GM15510 (cell line): ENCODE data around the gene SRPRA.

ENCODE experiments used
- POLR2A ChIP-seq: IDR thresholded peaks from 3 replicates; pipeline ENCODE4 v1.6.1; 2011; ENCODE audit warnings: borderline replicate concordance; ENCODE audit not compliant: insufficient read length; ENCODE audit errors: extremely low read depth

SRPRA gene

DNA sequence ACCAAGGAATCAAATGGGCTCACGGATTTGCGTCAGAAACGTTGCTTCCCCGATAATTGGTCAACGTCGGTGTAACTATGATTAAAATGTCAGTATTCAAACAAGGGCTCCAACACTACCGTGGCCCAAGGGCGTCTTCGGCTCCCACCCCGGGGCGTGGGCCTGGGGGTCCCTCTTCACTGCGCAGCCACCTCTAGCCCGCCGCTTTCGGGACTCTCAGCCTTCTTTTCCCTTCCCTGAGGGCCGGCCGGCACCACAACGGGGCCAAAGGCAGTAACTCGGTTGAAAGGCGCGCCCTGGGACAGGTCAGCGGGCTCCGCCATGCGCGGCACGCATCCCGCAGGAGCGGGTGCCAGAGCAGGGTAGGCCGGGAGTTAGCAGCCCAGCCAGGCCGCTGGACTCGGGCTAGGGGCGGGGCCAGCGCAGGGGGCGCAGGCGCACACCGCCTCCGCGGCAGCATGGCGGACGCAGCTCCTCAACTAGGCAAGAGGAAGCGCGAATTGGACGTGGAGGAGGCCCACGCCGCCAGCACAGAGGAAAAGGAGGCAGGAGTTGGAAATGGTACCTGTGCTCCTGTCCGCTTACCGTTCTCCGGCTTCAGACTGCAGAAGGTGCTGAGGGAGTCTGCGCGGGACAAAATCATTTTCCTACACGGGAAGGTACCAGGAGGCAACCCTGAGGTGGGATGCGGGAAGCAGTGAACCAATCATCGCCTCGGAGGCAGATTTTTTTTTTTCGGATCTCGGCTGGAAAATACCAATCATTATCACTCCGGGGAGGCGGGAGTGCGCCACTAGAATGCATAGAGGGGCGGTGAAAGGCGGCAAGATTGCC is 35.1 kb upstream of the SRPRA start, which contains the start of gene DCPS:
Gene DCPS (plus strand): TSS at position 438 of the 834 bp plus-strand sequence. CDS start 21 bp downstream, at position 459.
- peak; percentile 98 for TF ChIP-seq POLR2A

DNA sequence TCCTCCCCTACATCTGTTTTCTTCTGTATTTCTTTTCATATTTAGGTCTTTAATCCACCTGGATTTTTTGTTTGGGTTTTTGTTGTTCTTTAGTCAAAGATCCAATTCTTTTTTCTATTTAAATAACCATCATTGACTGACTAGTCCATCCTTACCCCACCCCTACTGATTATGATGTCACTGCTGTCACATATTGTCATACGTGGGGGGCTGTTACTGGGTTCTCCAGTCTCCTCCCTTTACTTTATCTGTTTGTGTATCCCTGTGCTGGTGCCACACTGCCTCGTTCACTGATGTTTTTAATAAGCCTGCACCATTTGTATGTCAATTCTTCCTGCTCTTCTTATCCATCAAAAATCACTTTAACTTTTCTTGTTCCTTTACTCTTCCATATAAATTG is 28.3 kb upstream of the SRPRA start:
- TF ChIP-seq POLR2A, result no peak

DNA sequence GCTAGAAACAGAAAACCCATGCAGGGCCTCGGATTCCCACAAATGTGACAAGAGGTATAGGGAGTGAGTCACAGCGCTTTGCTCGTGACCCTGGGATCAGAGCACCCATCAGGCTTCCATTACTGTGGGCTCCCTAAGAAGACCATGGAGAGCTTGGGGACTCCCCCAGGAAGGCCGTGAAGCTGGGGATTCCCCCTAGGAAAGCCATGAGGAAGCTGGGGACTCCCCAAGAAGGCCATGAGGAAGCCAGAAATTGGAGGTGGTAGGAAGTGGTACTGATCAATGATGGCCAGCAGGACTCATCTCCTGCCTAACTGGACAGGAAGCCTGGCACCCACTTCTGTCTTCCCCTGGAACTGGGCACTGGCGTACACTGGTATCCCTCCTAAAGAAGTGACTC is 25.0 kb upstream of the SRPRA start:
- TF ChIP-seq POLR2A, result no peak

DNA sequence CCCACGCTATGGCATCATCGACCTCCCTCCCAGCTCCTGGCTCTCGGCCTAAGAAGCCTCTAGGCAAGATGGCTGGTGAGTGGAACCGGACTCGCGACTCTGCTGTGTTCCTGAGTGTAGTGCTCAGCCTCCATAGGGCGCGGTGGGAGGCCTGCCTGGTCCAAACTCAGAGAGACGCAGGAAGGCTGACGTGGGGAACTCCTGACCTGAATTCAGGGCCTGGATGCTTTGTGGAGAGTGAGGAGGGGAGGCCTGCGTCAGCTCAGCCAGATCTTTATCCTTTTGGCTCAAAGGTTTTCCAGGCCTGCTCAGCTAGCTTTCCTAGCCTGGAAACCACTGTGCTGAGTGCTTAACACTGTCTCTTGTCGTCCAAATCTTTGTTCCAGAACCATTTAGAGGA is 22.2 kb upstream of the SRPRA start:
- TF ChIP-seq POLR2A, result no peak

DNA sequence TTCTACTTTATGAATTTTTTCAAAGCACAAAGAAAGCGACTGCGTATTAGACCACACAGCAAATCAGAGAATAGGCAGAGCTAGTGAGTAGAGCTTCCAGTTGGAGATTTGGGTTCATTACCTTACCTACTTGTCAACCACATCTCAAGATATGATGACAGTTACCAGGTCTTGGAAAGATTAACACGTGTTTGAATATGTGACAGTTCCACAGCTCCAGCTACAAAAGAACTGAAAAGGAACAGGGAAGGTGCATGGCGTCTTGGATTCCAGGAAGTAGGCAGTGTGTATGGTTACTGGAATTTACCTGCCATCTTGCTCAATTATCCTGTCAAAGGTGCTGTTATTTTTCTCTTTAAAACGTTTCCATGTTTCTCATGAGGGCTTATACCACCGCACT is 19.5 kb upstream of the SRPRA start:
- no peak for TF ChIP-seq POLR2A

DNA sequence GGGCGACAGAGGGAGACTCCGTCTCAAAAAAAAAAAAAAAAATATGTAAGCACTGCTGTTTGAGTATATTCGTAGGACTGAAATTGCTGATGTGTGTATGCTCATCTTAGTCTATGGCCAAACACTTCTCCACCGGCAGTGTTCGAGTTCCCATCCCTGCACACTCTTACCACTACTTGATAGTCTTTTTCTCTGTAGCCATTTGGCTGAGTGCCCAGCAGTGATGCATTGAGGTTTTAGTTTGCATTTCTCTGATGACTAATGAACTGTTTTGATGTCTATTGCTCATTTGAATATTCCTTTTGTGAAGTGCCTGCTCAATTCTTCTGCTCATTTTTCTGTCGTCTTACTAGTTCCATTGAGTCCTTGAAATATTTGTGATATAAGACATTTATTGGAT is 16.1 kb upstream of the SRPRA start:
- no peak for TF ChIP-seq POLR2A

DNA sequence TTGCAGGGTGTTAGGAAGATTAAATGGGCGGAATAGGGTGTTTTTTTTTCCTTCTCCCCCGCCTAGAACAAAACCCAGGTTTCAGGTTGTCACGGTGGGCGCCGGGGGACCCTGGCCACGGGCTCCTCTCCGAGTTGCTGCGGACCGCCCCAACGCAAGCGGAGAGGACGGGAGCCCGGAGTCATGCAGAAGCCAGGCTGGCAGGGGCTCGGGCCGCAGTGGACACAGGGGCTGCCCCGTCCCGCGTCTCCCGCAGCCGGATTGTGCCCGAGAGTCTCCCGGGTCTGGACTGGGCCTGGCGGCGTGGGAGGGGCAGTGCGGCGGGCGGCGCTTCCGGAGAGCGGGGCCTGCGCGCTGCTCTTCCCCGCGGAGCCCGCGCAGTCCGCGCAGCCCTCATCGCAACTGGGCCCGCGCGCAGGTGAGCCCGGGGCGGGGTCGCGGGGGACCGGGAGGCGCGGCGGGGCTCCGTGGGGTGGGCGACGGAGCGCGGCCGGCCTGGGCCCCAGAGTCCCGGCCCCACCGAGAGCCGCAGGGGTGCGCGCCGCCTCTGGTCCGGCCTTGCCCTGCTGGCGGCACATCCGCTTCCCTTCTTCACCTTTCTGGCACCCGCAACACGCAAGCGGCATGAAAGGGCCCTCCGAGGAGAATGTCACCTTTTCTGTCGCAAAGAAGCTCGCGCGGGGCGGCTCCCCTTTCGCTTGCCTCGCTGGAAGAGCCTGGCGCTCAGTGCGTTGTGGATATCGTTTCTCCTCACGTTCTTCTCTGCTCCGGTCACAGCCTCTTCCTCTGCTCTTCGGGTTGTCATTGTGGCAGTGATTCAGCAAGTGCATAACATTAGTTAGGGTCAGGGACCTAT is 14.3 kb upstream of the SRPRA start, which contains the start of gene TIRAP:
Gene TIRAP (plus strand): TSS at position 358 of the 856 bp plus-strand sequence. CDS start 7,802 bp downstream, outside the sequence.
- peak; percentile 78 for TF ChIP-seq POLR2A

DNA sequence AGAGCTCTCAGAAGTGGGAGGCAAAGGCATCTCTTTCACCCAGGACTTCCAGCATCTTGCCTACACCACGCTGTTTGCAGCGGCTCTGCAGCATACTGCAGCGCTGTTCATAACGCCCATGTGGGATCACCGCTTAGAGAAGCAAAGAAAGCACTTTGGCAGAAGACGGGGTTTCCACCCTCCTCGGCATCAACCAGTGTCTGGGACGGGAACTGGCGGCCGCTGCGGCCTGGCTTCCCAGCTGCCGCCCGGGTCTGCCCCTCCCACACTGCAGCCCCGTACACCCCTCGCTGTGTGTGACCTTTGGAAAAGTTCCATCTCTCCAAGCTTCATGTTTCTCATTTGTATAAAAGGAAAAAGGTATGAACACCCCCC is 13.7 kb upstream of the SRPRA start:
- TF ChIP-seq POLR2A, result no peak

DNA sequence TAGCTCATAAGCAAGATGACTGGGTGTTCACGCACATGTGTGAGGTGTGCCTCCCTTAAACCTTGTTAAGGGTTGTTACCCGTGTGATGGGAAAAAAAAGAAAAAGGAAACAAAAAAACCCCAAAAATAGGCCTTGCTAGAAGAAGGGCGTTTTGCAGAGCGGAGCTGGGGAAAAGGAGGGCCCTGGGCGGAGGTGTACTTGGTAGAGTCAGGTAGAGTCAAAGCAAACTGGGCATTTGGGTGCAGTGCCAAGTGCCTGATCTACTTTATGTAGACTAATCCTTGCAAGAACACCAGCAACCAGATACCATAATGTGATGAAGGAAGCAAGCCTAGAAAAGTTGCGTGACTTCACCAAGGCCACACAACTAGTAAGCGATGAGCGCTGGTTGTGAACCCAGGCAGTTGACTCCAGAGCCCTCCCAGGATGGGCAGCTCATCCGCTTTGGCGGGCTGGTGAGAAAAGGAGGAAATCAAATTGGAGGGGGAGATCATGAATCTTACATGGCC is 13.0 kb upstream of the SRPRA start:
- no peak for TF ChIP-seq POLR2A

DNA sequence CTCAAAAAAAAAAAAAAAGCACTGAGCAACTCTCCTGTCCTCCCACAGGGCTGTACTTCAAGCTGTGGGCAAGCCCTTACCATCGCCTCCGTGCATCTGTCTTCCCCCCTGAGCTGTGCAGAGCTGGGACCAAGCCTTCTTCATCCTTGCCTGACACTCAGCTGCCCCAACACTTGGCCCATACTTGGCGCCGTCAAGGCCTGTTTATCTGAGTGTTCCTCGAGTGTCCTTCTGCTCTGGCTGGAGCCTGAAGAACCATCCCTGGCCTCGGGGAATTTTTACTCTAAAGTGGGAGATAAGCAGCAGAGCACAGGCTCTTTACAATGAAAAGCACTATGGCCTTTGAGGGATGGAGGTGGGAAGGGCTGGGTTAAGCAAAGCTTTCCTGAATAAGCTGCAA is 12.6 kb upstream of the SRPRA start:
- no peak for TF ChIP-seq POLR2A

DNA sequence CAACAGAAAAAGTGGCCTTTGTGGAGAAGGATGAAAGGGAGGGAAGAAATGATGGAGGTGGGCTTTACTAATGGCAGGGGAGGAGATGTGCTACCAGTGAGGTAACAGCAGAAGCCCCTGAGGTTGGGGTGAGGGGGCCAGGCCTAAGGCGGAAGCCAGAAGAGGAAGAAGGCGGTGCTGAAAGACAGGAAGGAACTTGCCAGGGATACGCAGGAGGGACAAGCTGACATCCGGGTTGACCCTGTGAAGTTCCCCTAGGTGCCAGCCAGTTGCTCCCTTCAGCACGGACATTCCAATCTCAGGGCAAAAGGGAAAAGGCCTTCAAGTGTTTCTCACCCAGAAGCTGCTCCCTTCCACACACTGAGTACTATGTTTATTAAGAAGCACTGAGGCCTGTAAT is 11.9 kb upstream of the SRPRA start:
- no peak for TF ChIP-seq POLR2A

DNA sequence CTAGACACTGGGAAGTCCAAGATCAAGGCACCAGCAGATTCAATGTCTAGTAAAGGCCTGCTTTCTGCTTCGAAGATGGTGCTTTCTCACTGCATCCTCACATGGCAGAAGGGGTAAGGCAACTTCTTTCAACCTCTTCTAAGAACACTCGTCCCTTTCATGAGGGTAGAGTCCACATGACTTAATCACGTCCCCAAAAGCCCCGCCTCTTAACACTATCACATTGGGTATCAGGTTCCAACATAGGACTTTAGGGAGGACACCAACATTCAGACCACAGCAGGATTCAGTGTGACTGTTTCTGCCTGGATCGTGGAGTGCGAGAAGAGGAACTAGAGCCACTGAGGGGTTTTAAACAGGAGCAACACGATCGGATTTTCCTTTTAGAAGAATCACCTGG is 10.5 kb upstream of the SRPRA start:
- TF ChIP-seq POLR2A, result no peak

DNA sequence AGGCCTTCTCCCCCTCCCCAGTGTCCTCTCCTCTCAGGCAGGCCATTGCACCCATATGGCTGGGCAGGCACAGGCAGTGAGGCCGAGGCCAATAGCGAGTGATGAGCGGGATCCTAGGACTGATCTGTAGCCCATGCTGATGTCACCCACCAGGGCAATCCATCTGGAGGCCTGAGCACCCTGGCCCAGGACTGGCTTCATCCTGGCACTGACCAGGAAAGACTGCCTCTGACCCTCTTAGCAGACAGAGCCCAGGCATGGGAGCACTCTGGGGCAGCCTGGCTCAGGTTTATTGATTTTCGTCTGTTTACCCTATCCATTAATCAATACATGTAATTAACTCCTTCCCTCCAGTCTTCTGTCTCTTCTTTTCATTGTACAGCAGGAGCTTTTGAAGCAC is 9.1 kb upstream of the SRPRA start:
- TF ChIP-seq POLR2A, result no peak

DNA sequence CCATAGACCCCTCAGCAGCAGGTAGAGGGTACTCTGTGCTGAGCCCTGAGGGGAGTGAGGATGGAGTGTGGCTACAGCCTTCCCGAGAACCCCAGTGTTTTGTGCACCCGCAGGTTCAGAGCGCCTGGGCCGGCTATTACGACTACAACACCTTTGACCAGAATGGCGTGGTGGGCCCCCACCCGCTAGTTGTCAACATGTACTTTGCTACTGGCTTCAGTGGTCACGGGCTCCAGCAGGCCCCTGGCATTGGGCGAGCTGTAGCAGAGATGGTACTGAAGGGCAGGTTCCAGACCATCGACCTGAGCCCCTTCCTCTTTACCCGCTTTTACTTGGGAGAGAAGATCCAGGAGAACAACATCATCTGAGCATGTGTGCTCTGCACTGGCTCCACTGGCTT is 8.6 kb upstream of the SRPRA start:
- no peak for TF ChIP-seq POLR2A

DNA sequence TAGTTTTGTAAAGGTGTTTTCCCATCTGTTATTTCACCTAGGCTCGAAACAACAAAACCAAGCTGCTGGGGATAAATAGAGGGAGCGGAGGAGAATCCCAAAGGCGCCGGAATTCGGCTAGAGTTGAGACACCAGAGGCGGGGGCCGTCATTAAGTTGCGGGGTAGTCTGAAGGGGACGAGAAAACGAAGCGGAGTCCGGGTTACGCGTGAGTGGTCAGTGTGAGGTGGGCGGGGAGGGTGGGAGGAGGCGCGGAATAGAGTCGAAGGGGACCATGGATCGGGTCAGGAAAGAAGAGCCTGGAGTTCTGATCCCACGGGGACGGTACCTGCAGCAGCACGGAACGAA is 361 bp downstream of the SRPRA start:
- TF ChIP-seq POLR2A, result no peak
